ENCODE results near the gene KAT5.

GRCh38 chr11:65741185-65741584 lies 29.1 kb downstream of the KAT5 start:
- TF ChIP-seq, protein P1, sequence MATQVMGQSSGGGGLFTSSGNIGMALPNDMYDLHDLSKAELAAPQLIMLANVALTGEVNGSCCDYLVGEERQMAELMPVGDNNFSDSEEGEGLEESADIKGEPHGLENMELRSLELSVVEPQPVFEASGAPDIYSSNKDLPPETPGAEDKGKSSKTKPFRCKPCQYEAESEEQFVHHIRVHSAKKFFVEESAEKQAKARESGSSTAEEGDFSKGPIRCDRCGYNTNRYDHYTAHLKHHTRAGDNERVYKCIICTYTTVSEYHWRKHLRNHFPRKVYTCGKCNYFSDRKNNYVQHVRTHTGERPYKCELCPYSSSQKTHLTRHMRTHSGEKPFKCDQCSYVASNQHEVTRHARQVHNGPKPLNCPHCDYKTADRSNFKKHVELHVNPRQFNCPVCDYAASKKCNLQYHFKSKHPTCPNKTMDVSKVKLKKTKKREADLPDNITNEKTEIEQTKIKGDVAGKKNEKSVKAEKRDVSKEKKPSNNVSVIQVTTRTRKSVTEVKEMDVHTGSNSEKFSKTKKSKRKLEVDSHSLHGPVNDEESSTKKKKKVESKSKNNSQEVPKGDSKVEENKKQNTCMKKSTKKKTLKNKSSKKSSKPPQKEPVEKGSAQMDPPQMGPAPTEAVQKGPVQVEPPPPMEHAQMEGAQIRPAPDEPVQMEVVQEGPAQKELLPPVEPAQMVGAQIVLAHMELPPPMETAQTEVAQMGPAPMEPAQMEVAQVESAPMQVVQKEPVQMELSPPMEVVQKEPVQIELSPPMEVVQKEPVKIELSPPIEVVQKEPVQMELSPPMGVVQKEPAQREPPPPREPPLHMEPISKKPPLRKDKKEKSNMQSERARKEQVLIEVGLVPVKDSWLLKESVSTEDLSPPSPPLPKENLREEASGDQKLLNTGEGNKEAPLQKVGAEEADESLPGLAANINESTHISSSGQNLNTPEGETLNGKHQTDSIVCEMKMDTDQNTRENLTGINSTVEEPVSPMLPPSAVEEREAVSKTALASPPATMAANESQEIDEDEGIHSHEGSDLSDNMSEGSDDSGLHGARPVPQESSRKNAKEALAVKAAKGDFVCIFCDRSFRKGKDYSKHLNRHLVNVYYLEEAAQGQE (IDR thresholded peaks at IDR 0.05; ENCODE audit: insufficient replicate concordance, low read depth), result no peak
- TF ChIP-seq CTCF (IDR thresholded peaks at IDR 0.05; ENCODE audit: insufficient read depth, low read length), result no peak

Measured in HL-60 (cell line).